Stimulated activated CD4-positive, alpha-beta T cell treated with anti-CD3 and anti-CD28 coated beads, Interleukin-4, amount 100 ng/mL, for 1 hour (primary cell): ENCODE measurements around the gene HOXC5.
A peak's percentile ranks its signal among the peaks of the same experiment; 100 is the strongest.

Source experiments
- DNase-seq: peaks from one replicate; pipeline ENCODE4 v3.0.0-alpha.2; 2020

HOXC5 gene

GRCh38 chr12:54032627-54033100, at the start of gene HOXC5:
Gene HOXC5 (plus strand): TSS chr12:54033050. CDS start chr12:54033123, 73 bp downstream.
- DNase-seq: peak; percentile 59

- DNase-seq: no peak
Observed at GRCh38 chr12:53983568-53983949, 49.3 kb upstream of the HOXC5 start.

GRCh38 chr12:53983950-53984572, 48.8 kb upstream of the HOXC5 start:
- DNase-seq: no peak

GRCh38 chr12:53984901-53985691, 47.8 kb upstream of the HOXC5 start, which contains the start of gene HOXC10:
Gene HOXC10 (plus strand): TSS chr12:53985146. CDS start chr12:53985260, 114 bp downstream.
- DNase-seq: peak; percentile 84

- no peak for DNase-seq
Observed at GRCh38 chr12:53985692-53985993, 47.2 kb upstream of the HOXC5 start.

GRCh38 chr12:53985994-53986685, 46.7 kb upstream of the HOXC5 start:
- no peak for DNase-seq

- DNase-seq: no peak
Observed at GRCh38 chr12:53986686-53987483, 46.0 kb upstream of the HOXC5 start.

- no peak for DNase-seq
Observed at GRCh38 chr12:53987787-53988230, 45.0 kb upstream of the HOXC5 start.

GRCh38 chr12:53988541-53989226, 44.2 kb upstream of the HOXC5 start:
- DNase-seq: no peak

- peak; percentile 39 for DNase-seq
Observed at GRCh38 chr12:53989227-53990113, 43.4 kb upstream of the HOXC5 start.

- DNase-seq: no peak
Observed at GRCh38 chr12:53990311-53991076, 42.4 kb upstream of the HOXC5 start.

GRCh38 chr12:53991077-53991460, 41.8 kb upstream of the HOXC5 start:
- DNase-seq: no peak

- DNase-seq: no peak
Observed at GRCh38 chr12:53992377-53992889, 40.4 kb upstream of the HOXC5 start.

GRCh38 chr12:53993162-53994008, 39.5 kb upstream of the HOXC5 start:
- no peak for DNase-seq

GRCh38 chr12:53994009-53994263, 38.9 kb upstream of the HOXC5 start:
- DNase-seq: no peak

GRCh38 chr12:53994264-53995001, 38.4 kb upstream of the HOXC5 start:
- DNase-seq: no peak

- DNase-seq: no peak
Observed at GRCh38 chr12:53995002-53995377, 37.9 kb upstream of the HOXC5 start.

- no peak for DNase-seq
Observed at GRCh38 chr12:53995378-53996239, 37.2 kb upstream of the HOXC5 start.
